CD4-positive, alpha-beta memory T cell (primary cell): ENCODE results near the gene MAST2. TPM values are rescaled to one million over a fixed set of nuclear protein-coding genes. Genes with fewer than 3 reads are reported as not detected.

ENCODE experiments used
- CTCF ChIA-PET: fragments of 350-600 bp; sonication (Branson Sonifier 250); formaldehyde crosslinking; loops from one replicate; lab custom pipeline; 2021; ENCODE audit warnings: inconsistent platforms; ENCODE audit not compliant: partially characterized antibody; lab: Charles Lee
- POLR2A ChIA-PET: fragments of 350-600 bp; sonication (Branson Sonifier 250); formaldehyde crosslinking; loops from one replicate; lab custom pipeline; 2021; ENCODE audit not compliant: partially characterized antibody; lab: Charles Lee
- DNase-seq, 5 donors: peaks; one replicate each; pipeline versions ENCODE4 v3.0.0 to v3.0.0-alpha.2; 2020 to 2022; ENCODE audit warnings: mixed read lengths in 1 of 5
- H3K27ac ChIP-seq: one replicate; pipeline ENCODE4 v1.7.0; 2013; ENCODE audit warnings: low read depth, low read length
- H3K27me3 ChIP-seq: 2 replicates; pipeline ENCODE4 v1.7.0; 2013; ENCODE audit warnings: mild to moderate bottlenecking, low read length, moderate library complexity; ENCODE audit not compliant: insufficient read depth
- H3K36me3 ChIP-seq: 2 replicates; pipeline ENCODE4 v1.7.0; 2013; ENCODE audit warnings: mild to moderate bottlenecking, low read length, moderate library complexity; ENCODE audit not compliant: insufficient read depth
- H3K4me1 ChIP-seq: 2 replicates; pipeline ENCODE4 v1.7.0; 2013; ENCODE audit warnings: mild to moderate bottlenecking, low read length, moderate library complexity; ENCODE audit not compliant: insufficient read depth
- H3K4me3 ChIP-seq, 2 donors: one replicate each; pipeline ENCODE4 v1.7.0; 2013; ENCODE audit warnings: low read length in 2 of 2, mild to moderate bottlenecking in 1 of 2
- H3K9me3 ChIP-seq, 2 donors: one replicate each; pipeline ENCODE4 v1.7.0; 2013; ENCODE audit warnings: low read length in 2 of 2, control low read depth in 1 of 2; ENCODE audit not compliant: control insufficient read depth in 1 of 2
- H3K27ac Mint-ChIP-seq, 7 donors: one replicate each; pipeline ENCODE4 v1.8.0; 2020 to 2021; ENCODE audit warnings: mixed read lengths in 7 of 7, mild to moderate bottlenecking in 6 of 7, inconsistent platforms in 3 of 7, moderate library complexity in 3 of 7
- H3K27me3 Mint-ChIP-seq, 2 donors: one replicate each; pipeline ENCODE4 v1.8.0; 2020 to 2021; ENCODE audit warnings: mixed read lengths in 2 of 2
- H3K36me3 Mint-ChIP-seq, 2 donors: one replicate each; pipeline ENCODE4 v1.8.0; 2020 to 2021; ENCODE audit warnings: mixed read lengths in 2 of 2, inconsistent platforms in 1 of 2, mild to moderate bottlenecking in 1 of 2
- H3K4me1 Mint-ChIP-seq, 4 donors: one replicate each; pipeline ENCODE4 v1.8.0; 2020 to 2021; ENCODE audit warnings: mixed read lengths in 4 of 4, mild to moderate bottlenecking in 1 of 4
- H3K4me3 Mint-ChIP-seq, 8 donors: one replicate each; pipeline ENCODE4 v1.8.0; 2020 to 2021; ENCODE audit warnings: mixed read lengths in 8 of 8, mild to moderate bottlenecking in 7 of 8, moderate library complexity in 6 of 8, inconsistent platforms in 3 of 8
- H3K9me3 Mint-ChIP-seq, 8 donors: one replicate each; pipeline ENCODE4 v1.8.0; 2020 to 2021; ENCODE audit warnings: mixed read lengths in 8 of 8, mild to moderate bottlenecking in 5 of 8, inconsistent platforms in 3 of 8, moderate library complexity in 1 of 8
- intact Hi-C: fragments of 100-400 bp; cut with micrococcal nuclease; formaldehyde crosslinking; loops from one replicate; pipeline ENCODE4 v1.15.1; 2023
- polyA plus RNA-seq, 2 donors: library from polyadenylated mRNA; unstranded; fragments of 300-500 nt; fragmentation: Illumina TruSeq; gene quantifications; one replicate each; pipeline ENCODE4 v1.2.3, GENCODE V29; 2021
- total RNA-seq, 2 experiments: library from RNA; stranded (reverse); gene quantifications; one replicate each; pipeline ENCODE4 v1.2.3, GENCODE V29; 2021

The MAST2 gene
- total RNA-seq (1 to 10 TPM; 5.4 to 9.9 TPM), polyA plus RNA-seq (1 to 10 TPM in 1 of 2 donors, under 1 TPM in 1; 0.65 to 3.3 TPM)

- no peak within 1 kb of the TSS for H3K27ac ChIP-seq
- no peaks in the 10 kb centered on the region for H3K36me3 ChIP-seq
- H3K27me3 ChIP-seq = no peaks in the 10 kb centered on the region
- Mint-ChIP-seq H3K9me3 (peaks cover 0 to 3% (median 0%) of the 10 kb centered on the region in 8 donors), H3K4me1 (peaks cover 15 to 32% (median 22%) of the 10 kb centered on the region in 4 donors), H3K36me3 (peaks cover 0 to 4% of the 10 kb centered on the region in 2 donors), H3K4me3 (peak within 1 kb of the TSS; percentile 87 to 95 (median 91)), H3K27me3 (peaks cover 0 to 2% of the 10 kb centered on the region in 2 donors), H3K27ac (peak within 1 kb of the TSS; percentile 62 to 93 (median 86))
- POLR2A ChIA-PET = no interaction called here
- peak; percentile 68 to 83 (median 79) for DNase-seq
- intact Hi-C loops = loop anchor here (1.0 to 5.0 kb wide), 3 partner anchors 53 to 596 kb away; partner anchors contain the start of genes GPBP1L1, IPP and ZSWIM5
- CTCF ChIA-PET = no interaction called here
- peak within 1 kb of the TSS in 1 of 2 donors; percentile 50 for H3K4me3 ChIP-seq
- H3K4me1 ChIP-seq = peaks cover 16% of the 10 kb centered on the region
- H3K9me3 ChIP-seq = no peaks in the 10 kb centered on the region
Measured at GRCh38 chr1:45803299-45803780, at the start of gene MAST2. Gene MAST2 (plus strand): TSS chr1:45803612. CDS start chr1:45803896, 284 bp downstream.

GRCh38 chr1:45755697-45756096 is 47.7 kb upstream of the MAST2 start:
- no peaks in the 10 kb centered on the region for H3K9me3 ChIP-seq
- H3K4me3 Mint-ChIP-seq = no peak overlapping the region
- ChIA-PET POLR2A (no interaction called here), CTCF (no interaction called here)
- peaks cover 8% of the 10 kb centered on the region for H3K4me1 ChIP-seq
- H3K27me3 ChIP-seq = no peaks in the 10 kb centered on the region
- H3K36me3 ChIP-seq = no peaks in the 10 kb centered on the region
- intact Hi-C loops = no loop called here
- DNase-seq = no peak
- H3K27ac ChIP-seq = no peak overlapping the region
- no peaks in the 10 kb centered on the region for H3K27me3 Mint-ChIP-seq
- no peak overlapping the region for H3K27ac Mint-ChIP-seq
- H3K9me3 Mint-ChIP-seq = peaks cover 0 to 4% (median under 1%) of the 10 kb centered on the region in 8 donors
- no peaks in the 10 kb centered on the region for H3K36me3 Mint-ChIP-seq
- no peak overlapping the region for H3K4me3 ChIP-seq
- peaks cover 1 to 12% (median 7%) of the 10 kb centered on the region in 4 donors for H3K4me1 Mint-ChIP-seq

GRCh38 chr1:45762291-45762690 is 41.1 kb upstream of the MAST2 start:
- ChIA-PET POLR2A (no interaction called here), CTCF (no interaction called here)
- no peaks in the 10 kb centered on the region for H3K27me3 ChIP-seq
- H3K27ac Mint-ChIP-seq = no peak overlapping the region
- H3K9me3 ChIP-seq = no peaks in the 10 kb centered on the region
- no peaks in the 10 kb centered on the region for H3K36me3 Mint-ChIP-seq
- H3K27ac ChIP-seq = no peak overlapping the region
- H3K27me3 Mint-ChIP-seq = no peaks in the 10 kb centered on the region
- no peak overlapping the region for H3K4me3 ChIP-seq
- intact Hi-C loops = no loop called here
- H3K4me1 Mint-ChIP-seq = no peaks in the 10 kb centered on the region
- H3K36me3 ChIP-seq = no peaks in the 10 kb centered on the region
- DNase-seq = no peak
- no peak overlapping the region for H3K4me3 Mint-ChIP-seq
- H3K9me3 Mint-ChIP-seq = no peaks in the 10 kb centered on the region
- no peaks in the 10 kb centered on the region for H3K4me1 ChIP-seq

- intact Hi-C loops = no loop called here
- Histone ChIP-seq H3K27me3 (no peaks in the 10 kb centered on the region), H3K36me3 (no peaks in the 10 kb centered on the region), H3K4me3 (no peak overlapping the region), H3K9me3 (no peaks in the 10 kb centered on the region), H3K27ac (no peak overlapping the region), H3K4me1 (no peaks in the 10 kb centered on the region)
- no peak overlapping the region for H3K27ac Mint-ChIP-seq
- CTCF ChIA-PET = no interaction called here
- no peak overlapping the region for H3K4me3 Mint-ChIP-seq
- POLR2A ChIA-PET = no interaction called here
- no peaks in the 10 kb centered on the region for H3K9me3 Mint-ChIP-seq
- no peaks in the 10 kb centered on the region for H3K4me1 Mint-ChIP-seq
- DNase-seq = no peak
- no peaks in the 10 kb centered on the region for H3K36me3 Mint-ChIP-seq
- no peaks in the 10 kb centered on the region for H3K27me3 Mint-ChIP-seq
Measured at GRCh38 chr1:45765999-45766792, 37.2 kb upstream of the MAST2 start.

- Mint-ChIP-seq H3K36me3 (no peaks in the 10 kb centered on the region), H3K4me1 (no peaks in the 10 kb centered on the region), H3K4me3 (no peak overlapping the region), H3K27ac (no peak overlapping the region), H3K9me3 (no peaks in the 10 kb centered on the region), H3K27me3 (no peaks in the 10 kb centered on the region)
- Histone ChIP-seq H3K27me3 (no peaks in the 10 kb centered on the region), H3K4me1 (no peaks in the 10 kb centered on the region), H3K4me3 (no peak overlapping the region), H3K9me3 (no peaks in the 10 kb centered on the region), H3K27ac (no peak overlapping the region), H3K36me3 (no peaks in the 10 kb centered on the region)
- intact Hi-C loops = no loop called here
- CTCF ChIA-PET = interaction anchor here (0.8 kb wide), 1 partner anchor 12 kb away, joined by 4 read pairs; no protein-coding TSS in a partner anchor
- POLR2A ChIA-PET = no interaction called here
- no peak for DNase-seq
Measured at GRCh38 chr1:45767035-45767434, 36.4 kb upstream of the MAST2 start.

- ChIA-PET POLR2A (interaction anchor here (0.7 kb wide), 1 partner anchor 16 kb away, joined by 3 read pairs; no protein-coding TSS in a partner anchor), CTCF (no interaction called here)
- no peaks in the 10 kb centered on the region for H3K36me3 Mint-ChIP-seq
- no peaks in the 10 kb centered on the region for H3K36me3 ChIP-seq
- H3K4me1 ChIP-seq = no peaks in the 10 kb centered on the region
- H3K27me3 ChIP-seq = no peaks in the 10 kb centered on the region
- no peak overlapping the region for H3K4me3 Mint-ChIP-seq
- no peaks in the 10 kb centered on the region for H3K4me1 Mint-ChIP-seq
- H3K27ac ChIP-seq = no peak overlapping the region
- H3K9me3 ChIP-seq = no peaks in the 10 kb centered on the region
- H3K27me3 Mint-ChIP-seq = peaks cover 0 to 1% of the 10 kb centered on the region in 2 donors
- H3K4me3 ChIP-seq = no peak overlapping the region
- H3K27ac Mint-ChIP-seq = no peak overlapping the region
- no peak for DNase-seq
- intact Hi-C loops = no loop called here
- H3K9me3 Mint-ChIP-seq = no peaks in the 10 kb centered on the region
Measured at GRCh38 chr1:45769261-45769932, 34.0 kb upstream of the MAST2 start.

- Mint-ChIP-seq H3K9me3 (no peaks in the 10 kb centered on the region), H3K4me3 (no peak overlapping the region), H3K27me3 (peaks cover 0 to 1% of the 10 kb centered on the region in 2 donors), H3K36me3 (no peaks in the 10 kb centered on the region), H3K4me1 (no peaks in the 10 kb centered on the region), H3K27ac (no peak overlapping the region)
- Histone ChIP-seq H3K4me1 (no peaks in the 10 kb centered on the region), H3K36me3 (no peaks in the 10 kb centered on the region), H3K27me3 (no peaks in the 10 kb centered on the region), H3K4me3 (no peak overlapping the region), H3K27ac (no peak overlapping the region), H3K9me3 (no peaks in the 10 kb centered on the region)
- intact Hi-C loops = no loop called here
- DNase-seq = no peak
- ChIA-PET POLR2A (no interaction called here), CTCF (no interaction called here)
Measured at GRCh38 chr1:45772971-45773370, 30.4 kb upstream of the MAST2 start.
